Activated T-helper 2 cell treated with anti-CD3 and anti-CD28 coated beads, Interferon-gamma antibody, Interleukin-2, Interleukin-4, amounts not matched to agents 10 μg/mL and 5 μg/mL and 100 μg/mL, durations not matched to agents 14 hours and 24 hours and 36 hours (primary cell): Measurements from ENCODE around the gene ARL8A. TPM values are rescaled to one million over a fixed set of nuclear protein-coding genes. Genes with fewer than 3 reads are reported as not detected.
"Not testable (repeated sequence)": the region's sequence is repeated elsewhere in the genome, so short reads cannot be mapped to it uniquely, and the experiment has no call there.

ENCODE experiments used
- DNase-seq: peaks from one replicate; pipeline ENCODE4 v3.0.0; 2021; ENCODE audit warnings: low spot score
- H3K27ac Mint-ChIP-seq: one replicate; pipeline ENCODE4 v1.8.0; 2021; ENCODE audit warnings: mixed read lengths
- H3K27me3 Mint-ChIP-seq: one replicate; pipeline ENCODE4 v1.8.0; 2021; ENCODE audit warnings: low read depth, mixed read lengths
- H3K36me3 Mint-ChIP-seq: one replicate; pipeline ENCODE4 v1.8.0; 2021; ENCODE audit warnings: low read depth, mixed read lengths
- H3K4me1 Mint-ChIP-seq: one replicate; pipeline ENCODE4 v1.8.0; 2021; ENCODE audit warnings: low read depth, mixed read lengths
- H3K4me3 Mint-ChIP-seq: one replicate; pipeline ENCODE4 v1.8.0; 2021; ENCODE audit warnings: low read depth, mild to moderate bottlenecking, moderate library complexity, mixed read lengths
- H3K9me3 Mint-ChIP-seq: one replicate; pipeline ENCODE4 v1.8.0; 2021; ENCODE audit warnings: mixed read lengths
- intact Hi-C: fragments of 100-400 bp; cut with micrococcal nuclease; formaldehyde crosslinking; loops from one replicate; pipeline ENCODE4 v1.15.1; 2023
- total RNA-seq: library from RNA; stranded (reverse); gene quantifications from 2 replicates; pipeline ENCODE4 v1.2.3, GENCODE V29; 2022

ARL8A gene
- total RNA-seq, 1 donor from 2014 or later: 64.7 TPM

- Mint-ChIP-seq H3K4me3 (no peak overlapping the region), H3K27me3 (no peaks in the 10 kb centered on the region), H3K27ac (peak overlapping the region; percentile 33), H3K36me3 (peaks cover 74% of the 10 kb centered on the region), H3K4me1 (peaks cover 35% of the 10 kb centered on the region), H3K9me3 (no peaks in the 10 kb centered on the region)
- no peak for DNase-seq
- intact Hi-C loops: no loop called here
These were observed 6.1 kb upstream of the ARL8A start for GRCh38 chr1:202150602-202151001.

GRCh38 chr1:202150187-202150586 is 5.7 kb upstream of the ARL8A start:
- H3K4me3 Mint-ChIP-seq: no peak overlapping the region
- peaks cover 70% of the 10 kb centered on the region for H3K36me3 Mint-ChIP-seq
- no peak for DNase-seq
- no peak overlapping the region for H3K27ac Mint-ChIP-seq
- intact Hi-C loops: no loop called here
- peaks cover 36% of the 10 kb centered on the region for H3K4me1 Mint-ChIP-seq
- no peaks in the 10 kb centered on the region for H3K27me3 Mint-ChIP-seq
- no peaks in the 10 kb centered on the region for H3K9me3 Mint-ChIP-seq

GRCh38 chr1:202149566-202149965 is 5.0 kb upstream of the ARL8A start:
- Mint-ChIP-seq H3K27me3 (no peaks in the 10 kb centered on the region), H3K4me1 (peaks cover 31% of the 10 kb centered on the region), H3K9me3 (no peaks in the 10 kb centered on the region), H3K36me3 (peaks cover 64% of the 10 kb centered on the region), H3K4me3 (no peak overlapping the region), H3K27ac (no peak overlapping the region)
- no peak for DNase-seq
- intact Hi-C loops: loop anchor here (5.0 kb wide), 1 partner anchor 267 kb away; no protein-coding TSS in a partner anchor

- no peak for DNase-seq
- no peaks in the 10 kb centered on the region for H3K9me3 Mint-ChIP-seq
- H3K4me3 Mint-ChIP-seq: no peak overlapping the region
- intact Hi-C loops: loop anchor here (5.0 kb wide), 1 partner anchor 266 kb away; no protein-coding TSS in a partner anchor
- no peak overlapping the region for H3K27ac Mint-ChIP-seq
- peaks cover 30% of the 10 kb centered on the region for H3K4me1 Mint-ChIP-seq
- H3K27me3 Mint-ChIP-seq: no peaks in the 10 kb centered on the region
- H3K36me3 Mint-ChIP-seq: peaks cover 57% of the 10 kb centered on the region
These were observed 3.9 kb upstream of the ARL8A start for GRCh38 chr1:202148391-202148790.

- Mint-ChIP-seq H3K27ac (peak overlapping the region; percentile 33), H3K4me1 (peaks cover 37% of the 10 kb centered on the region), H3K36me3 (peaks cover 48% of the 10 kb centered on the region), H3K27me3 (no peaks in the 10 kb centered on the region), H3K9me3 (no peaks in the 10 kb centered on the region), H3K4me3 (no peak overlapping the region)
- intact Hi-C loops: loop anchor here (5.0 kb wide), 1 partner anchor 265 kb away; no protein-coding TSS in a partner anchor
- DNase-seq: no peak
These were observed 2.5 kb upstream of the ARL8A start for GRCh38 chr1:202146993-202147392.

- intact Hi-C loops: loop anchor here (5.0 kb wide), 1 partner anchor 264 kb away; no protein-coding TSS in a partner anchor
- Mint-ChIP-seq H3K4me1 (peaks cover 36% of the 10 kb centered on the region), H3K4me3 (no peak overlapping the region), H3K27ac (peak overlapping the region; percentile 42), H3K9me3 (no peaks in the 10 kb centered on the region), H3K27me3 (no peaks in the 10 kb centered on the region), H3K36me3 (peaks cover 44% of the 10 kb centered on the region)
- no peak for DNase-seq
These were observed 1.7 kb upstream of the ARL8A start for GRCh38 chr1:202146279-202146678.

- DNase-seq, H3K27me3 Mint-ChIP-seq, H3K9me3 Mint-ChIP-seq: not testable (repeated sequence)
- Mint-ChIP-seq H3K36me3 (peaks cover 42% of the 10 kb centered on the region), H3K4me3 (peak overlapping the region; percentile 78), H3K27ac (peak overlapping the region; percentile 84), H3K4me1 (peaks cover 31% of the 10 kb centered on the region)
- intact Hi-C loops: loop anchor here (1.0 to 5.0 kb wide), 3 partner anchors 13 to 263 kb away; no protein-coding TSS in a partner anchor
These were observed 1.2 kb upstream of the ARL8A start for GRCh38 chr1:202145744-202146140.

GRCh38 chr1:202145068-202145743 is 669 bp upstream of the ARL8A start:
- H3K4me3 Mint-ChIP-seq: peak overlapping the region; percentile 78
- H3K27me3 Mint-ChIP-seq: no peaks in the 10 kb centered on the region
- no peaks in the 10 kb centered on the region for H3K9me3 Mint-ChIP-seq
- peaks cover 37% of the 10 kb centered on the region for H3K36me3 Mint-ChIP-seq
- intact Hi-C loops: loop anchor here (1.0 to 5.0 kb wide), 3 partner anchors 14 to 263 kb away; no protein-coding TSS in a partner anchor
- no peak for DNase-seq
- peaks cover 29% of the 10 kb centered on the region for H3K4me1 Mint-ChIP-seq
- peak overlapping the region; percentile 84 for H3K27ac Mint-ChIP-seq

GRCh38 chr1:202143768-202144401 is 652 bp downstream of the ARL8A start:
- no peaks in the 10 kb centered on the region for H3K27me3 Mint-ChIP-seq
- no peak for DNase-seq
- intact Hi-C loops: loop anchor here (2.0 kb wide), 1 partner anchor 15 kb away; no protein-coding TSS in a partner anchor

GRCh38 chr1:202143011-202143767 is 1.3 kb downstream of the ARL8A start:
- H3K4me1 Mint-ChIP-seq: peaks cover 25% of the 10 kb centered on the region
- intact Hi-C loops: no loop called here
- H3K27ac Mint-ChIP-seq: peak overlapping the region; percentile 92
- H3K36me3 Mint-ChIP-seq: peaks cover 21% of the 10 kb centered on the region
- H3K9me3 Mint-ChIP-seq: no peaks in the 10 kb centered on the region
- peak overlapping the region; percentile 91 for H3K4me3 Mint-ChIP-seq
- no peaks in the 10 kb centered on the region for H3K27me3 Mint-ChIP-seq
- DNase-seq: no peak

More at GRCh38 chr1:202143768-202144401, 652 bp downstream of the ARL8A start:
- Mint-ChIP-seq H3K4me1 (peaks cover 25% of the 10 kb centered on the region), H3K9me3 (no peaks in the 10 kb centered on the region), H3K27ac (peak overlapping the region; percentile 92), H3K4me3 (peak overlapping the region; percentile 91), H3K36me3 (peaks cover 25% of the 10 kb centered on the region)

GRCh38 chr1:202141468-202141867 is 3.1 kb downstream of the ARL8A start:
- intact Hi-C loops, H3K4me3 Mint-ChIP-seq, H3K27ac Mint-ChIP-seq, H3K9me3 Mint-ChIP-seq, DNase-seq, H3K27me3 Mint-ChIP-seq: not testable (repeated sequence)
- peaks cover 22% of the 10 kb centered on the region for H3K4me1 Mint-ChIP-seq
- H3K36me3 Mint-ChIP-seq: peaks cover 14% of the 10 kb centered on the region

GRCh38 chr1:202140833-202141232 is 3.7 kb downstream of the ARL8A start:
- H3K9me3 Mint-ChIP-seq: no peaks in the 10 kb centered on the region
- peaks cover 18% of the 10 kb centered on the region for H3K4me1 Mint-ChIP-seq
- peaks cover 15% of the 10 kb centered on the region for H3K36me3 Mint-ChIP-seq
- intact Hi-C loops: no loop called here
- no peak overlapping the region for H3K27ac Mint-ChIP-seq
- no peak for DNase-seq
- no peaks in the 10 kb centered on the region for H3K27me3 Mint-ChIP-seq
- no peak overlapping the region for H3K4me3 Mint-ChIP-seq
